RKO (cell line): ENCODE measurements around the gene CYP26B1.
A peak's percentile ranks its signal among the peaks of the same experiment; 100 is the strongest.

Experiments
- DNase-seq: peaks from one replicate; pipeline ENCODE4 v3.0.0-alpha.2; 2016; ENCODE audit warnings: low spot score

CYP26B1 gene

GRCh38 chr2:72129681-72130340 is 17.9 kb downstream of the CYP26B1 start:
- DNase-seq: no peak

- DNase-seq: no peak
Measured at GRCh38 chr2:72128843-72129227, 18.8 kb downstream of the CYP26B1 start.

- no peak for DNase-seq
Measured at GRCh38 chr2:72128059-72128842, 19.4 kb downstream of the CYP26B1 start.

GRCh38 chr2:72127401-72128058 is 20.1 kb downstream of the CYP26B1 start:
- DNase-seq: no peak

DNA sequence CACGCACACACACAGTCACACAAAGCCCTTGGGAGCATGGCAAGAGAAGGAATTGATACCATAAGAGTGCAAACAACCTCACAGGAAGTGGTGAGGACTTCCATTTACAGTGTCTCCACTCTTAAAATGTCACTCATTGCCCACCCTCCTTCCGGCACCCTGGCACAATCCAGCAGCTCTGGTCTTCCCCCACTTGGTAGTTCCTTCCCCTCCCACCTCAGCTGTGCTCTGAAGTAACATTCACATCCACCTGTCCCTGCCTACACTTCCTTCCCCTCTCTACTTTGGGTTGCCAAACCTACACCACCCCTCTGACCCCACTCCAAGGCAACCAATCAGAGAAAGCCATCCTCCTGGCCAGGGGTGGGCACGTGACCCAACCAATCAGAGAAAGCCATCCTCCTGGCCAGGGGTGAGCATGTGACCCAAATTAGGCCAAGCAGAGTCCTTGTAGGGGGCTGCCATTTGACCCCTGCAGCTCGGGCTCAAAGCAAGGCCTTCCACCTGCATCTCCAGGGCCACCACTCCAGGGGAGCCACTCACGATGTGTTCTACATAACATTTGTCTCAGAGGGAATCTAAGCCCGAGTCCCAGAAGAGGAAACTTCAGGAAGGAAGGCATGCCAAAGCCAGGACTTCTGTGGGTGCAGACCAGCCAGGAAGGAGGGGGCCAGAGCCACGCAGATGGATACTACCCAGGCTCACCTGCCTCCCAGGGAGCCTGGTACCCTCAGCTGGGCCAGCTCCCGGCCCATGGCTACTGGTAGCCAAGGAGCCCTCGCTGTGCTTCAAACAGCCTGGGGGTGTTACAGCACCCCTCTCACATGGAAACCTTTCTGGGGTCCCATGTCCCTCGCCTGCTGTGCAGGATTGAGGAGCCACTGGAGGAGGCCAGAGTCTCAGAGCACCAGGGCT is 21.2 kb downstream of the CYP26B1 start:
- DNase-seq: no peak

DNA sequence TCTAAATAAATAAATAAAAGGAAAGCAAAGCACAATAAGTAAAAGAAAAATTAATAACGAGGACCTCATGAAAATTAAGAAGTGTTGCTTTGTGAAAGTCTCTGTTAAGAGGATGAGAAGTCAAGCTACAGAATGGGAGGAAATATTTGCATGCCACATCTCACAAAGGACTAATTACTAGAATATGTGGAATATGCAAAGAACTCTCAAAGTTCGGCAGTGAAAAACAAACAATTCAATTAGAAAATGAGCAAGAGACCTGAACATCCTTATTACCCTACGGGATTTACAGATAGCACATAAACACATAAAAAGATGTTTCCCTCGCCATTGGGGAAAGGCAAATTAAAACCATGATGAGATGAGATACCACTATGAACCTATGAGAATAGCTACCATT is 23.3 kb downstream of the CYP26B1 start:
- no peak for DNase-seq

GRCh38 chr2:72121153-72121552 is 26.5 kb downstream of the CYP26B1 start:
- no peak for DNase-seq

- DNase-seq: no peak
Measured at GRCh38 chr2:72118951-72119350, 28.7 kb downstream of the CYP26B1 start.

DNA sequence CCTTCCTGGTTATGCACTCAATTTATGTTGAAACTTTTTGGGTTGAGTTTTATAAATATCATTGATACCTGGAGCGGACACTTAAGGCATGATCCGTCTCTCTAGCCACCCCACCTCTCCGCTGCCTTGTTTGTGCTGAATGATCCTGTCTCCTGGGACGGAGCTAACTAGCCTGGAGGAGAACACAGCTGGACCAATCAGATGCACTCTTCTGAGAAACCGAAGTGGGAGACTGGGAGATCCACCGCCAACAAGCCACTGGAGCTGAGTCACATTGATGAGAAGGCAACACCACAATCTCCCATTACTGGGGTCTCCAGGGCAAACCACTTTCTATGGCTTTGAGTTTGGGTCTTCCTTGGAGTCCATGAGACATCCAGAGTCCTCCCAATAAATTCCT is 29.3 kb downstream of the CYP26B1 start:
- no peak for DNase-seq

DNA sequence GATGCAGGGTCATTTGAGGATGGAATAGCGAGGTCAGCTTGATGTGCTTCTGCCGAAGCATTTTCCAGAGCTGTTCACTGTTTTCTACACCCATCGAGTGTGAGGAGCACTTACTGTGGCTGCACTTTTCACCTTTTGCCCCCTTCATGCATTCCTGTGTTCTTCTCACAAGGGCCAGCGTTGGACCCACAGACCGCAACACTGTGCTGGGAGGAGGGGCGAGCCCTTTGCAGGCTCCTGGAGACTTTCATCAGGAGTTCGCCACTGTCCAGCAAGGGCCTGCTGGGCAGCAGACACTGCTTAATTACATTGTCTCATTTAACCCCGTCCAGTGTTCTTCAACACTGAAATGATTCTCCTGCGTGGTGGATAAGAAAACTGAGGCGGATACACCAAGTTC is 29.9 kb downstream of the CYP26B1 start:
- no peak for DNase-seq

GRCh38 chr2:72117029-72117428 is 30.6 kb downstream of the CYP26B1 start:
- DNase-seq: no peak

- DNase-seq: no peak
Measured at GRCh38 chr2:72116081-72116533, 31.6 kb downstream of the CYP26B1 start.

DNA sequence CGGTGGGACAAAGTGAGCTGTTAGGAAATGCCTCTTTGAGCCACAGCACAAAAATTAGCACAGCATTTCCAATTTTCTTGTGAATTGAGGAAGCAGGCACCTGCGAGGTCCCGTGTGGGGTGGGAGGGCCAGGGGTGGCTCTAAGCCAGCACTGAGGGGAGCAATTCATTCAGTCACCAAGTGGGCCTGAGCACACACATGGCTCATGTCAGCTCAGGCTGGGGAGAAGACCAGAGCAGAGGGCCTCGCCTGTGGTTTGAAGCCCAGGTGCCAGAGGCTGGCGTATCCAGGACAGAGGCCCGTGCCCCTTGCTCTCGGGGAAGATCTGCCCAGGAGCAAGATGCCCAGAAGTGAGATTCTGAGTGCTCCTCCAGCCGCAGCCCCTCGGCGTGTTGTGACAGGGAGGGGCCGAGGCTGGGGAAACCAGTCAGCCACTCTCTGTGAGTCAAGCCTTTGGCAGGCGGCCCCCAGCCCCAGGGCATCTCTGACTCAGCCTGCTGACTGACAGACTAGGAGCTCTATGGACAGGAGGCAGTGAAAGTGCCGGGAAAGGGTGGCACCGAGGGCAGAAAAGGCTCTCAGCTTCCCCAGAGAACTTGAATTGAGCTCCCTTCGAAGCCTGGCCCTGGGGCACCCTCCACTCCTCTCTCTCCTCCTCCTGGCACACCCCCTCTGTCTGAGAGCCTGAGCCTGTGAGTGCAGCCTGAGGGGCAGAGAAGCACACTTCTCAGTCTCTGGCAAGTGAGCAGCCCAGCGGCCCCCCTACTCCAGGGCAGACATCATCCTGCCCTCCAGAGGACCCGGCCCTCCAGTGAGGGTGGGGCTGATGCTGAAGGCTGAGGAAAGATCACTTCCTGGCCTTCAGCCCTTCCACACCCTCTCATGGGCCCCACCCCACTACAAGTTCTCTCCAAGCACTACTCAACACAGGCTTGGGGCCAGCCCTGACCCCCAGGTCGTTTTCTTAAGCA is 32.3 kb downstream of the CYP26B1 start:
- DNase-seq: peak; percentile 62

DNA sequence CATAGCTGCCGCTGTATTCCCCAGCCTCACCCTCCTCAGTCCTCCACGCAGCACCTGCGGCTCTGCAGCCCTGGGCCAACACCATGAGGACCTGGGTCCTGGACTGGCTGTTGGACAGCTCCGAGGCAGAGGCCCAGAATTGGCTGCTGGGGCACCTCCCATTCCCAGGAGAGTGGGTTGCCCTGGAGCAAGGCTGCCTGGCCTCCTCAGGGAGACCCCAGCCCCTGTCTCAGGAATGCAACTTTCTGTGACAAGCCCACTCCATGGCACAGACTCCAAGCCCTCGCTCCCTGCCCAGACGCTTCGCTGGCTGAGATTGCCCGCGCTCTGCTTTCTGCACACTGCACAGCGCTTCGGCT is 33.0 kb downstream of the CYP26B1 start:
- no peak for DNase-seq

- DNase-seq: no peak
Measured at GRCh38 chr2:72113847-72114692, 33.6 kb downstream of the CYP26B1 start.

DNA sequence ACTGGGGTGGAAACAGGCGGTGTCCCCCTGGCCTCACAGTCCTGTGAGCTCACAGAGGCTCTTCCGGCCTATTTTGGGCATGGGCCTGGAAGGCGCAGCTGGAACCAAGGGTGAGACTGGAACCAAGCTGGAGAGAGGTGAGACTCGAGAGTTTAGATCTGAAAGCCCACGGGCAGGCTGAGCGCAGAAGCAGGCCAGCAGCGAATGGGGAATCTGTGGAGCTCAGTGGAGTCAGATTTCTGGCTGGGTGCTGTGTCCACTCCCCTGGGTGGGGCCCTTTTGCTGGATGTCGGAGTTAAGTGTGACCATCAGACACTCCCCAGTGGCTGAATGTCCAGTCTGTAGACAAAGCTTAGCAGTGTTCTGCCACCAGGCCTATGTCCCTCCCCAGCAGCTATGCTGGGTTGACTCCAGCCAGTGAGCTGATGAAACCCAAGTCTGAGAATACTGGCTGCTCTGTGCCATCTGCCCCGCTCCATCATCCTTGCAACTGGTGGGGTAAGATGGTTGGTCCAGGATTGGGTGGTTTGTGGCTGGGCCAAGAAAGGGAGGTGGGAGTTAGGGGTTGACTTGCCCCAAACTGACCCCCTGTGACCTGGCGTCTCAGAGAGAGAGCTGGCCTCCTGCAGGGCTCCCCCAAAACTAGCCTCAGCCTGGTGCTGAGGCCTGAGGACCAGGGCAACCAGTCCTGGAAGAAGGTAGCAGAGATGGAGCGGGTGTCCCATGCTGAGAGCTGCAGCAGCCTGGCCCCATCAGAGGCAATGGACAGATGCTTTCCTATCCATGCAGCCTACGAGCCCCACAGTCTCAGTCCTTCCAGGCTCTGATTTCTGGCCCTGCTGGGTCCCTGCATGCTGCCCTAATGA is 34.4 kb downstream of the CYP26B1 start:
- no peak for DNase-seq

DNA sequence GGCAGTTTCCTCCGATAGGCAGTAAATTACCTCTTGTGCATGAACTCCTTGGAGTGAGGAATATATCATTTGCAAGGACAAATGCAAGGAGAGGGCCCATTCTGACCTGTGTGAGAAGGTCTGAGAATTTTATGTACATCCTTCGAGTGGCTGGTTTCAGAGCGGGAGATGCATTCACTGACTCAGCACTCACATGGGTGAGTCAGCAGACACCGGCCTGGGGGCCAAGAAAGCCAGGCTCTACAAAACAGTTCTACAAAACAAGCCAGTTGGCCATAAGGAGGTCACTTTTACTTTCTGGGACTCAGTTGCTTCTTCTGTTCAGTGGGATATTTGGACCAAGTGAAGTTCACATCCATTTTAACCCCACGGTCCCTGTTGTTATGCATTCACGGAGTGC is 35.3 kb downstream of the CYP26B1 start:
- DNase-seq: no peak

DNA sequence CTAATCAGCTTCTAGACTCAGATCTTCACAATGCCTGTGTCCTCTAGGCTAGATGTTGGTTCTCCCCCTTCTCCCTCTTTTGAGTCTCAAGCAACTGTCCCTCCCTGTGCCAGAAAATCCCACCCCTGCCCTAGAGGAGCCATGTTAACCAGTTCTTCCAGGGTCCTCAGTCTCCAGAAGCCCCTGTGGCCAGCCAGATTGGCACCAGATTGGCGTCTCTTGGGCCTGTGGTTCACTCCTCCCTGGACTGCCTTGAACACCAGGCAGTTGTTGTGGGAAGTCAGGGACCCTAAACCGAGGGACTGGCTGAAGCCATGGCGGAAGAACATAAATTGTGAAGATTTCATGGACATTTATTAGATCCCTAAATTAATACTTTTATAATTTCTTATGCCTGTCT is 36.6 kb downstream of the CYP26B1 start:
- DNase-seq: no peak

GRCh38 chr2:72109904-72110303 is 37.8 kb downstream of the CYP26B1 start:
- no peak for DNase-seq
